ENCODE results near the gene ACSL6. TPM values are rescaled to one million over a fixed set of nuclear protein-coding genes. Genes with fewer than 3 reads are reported as not detected.

The ACSL6 gene
- total RNA-seq, 2 experiments from 2014 or later: 26.5 to 38.8 TPM

DNA sequence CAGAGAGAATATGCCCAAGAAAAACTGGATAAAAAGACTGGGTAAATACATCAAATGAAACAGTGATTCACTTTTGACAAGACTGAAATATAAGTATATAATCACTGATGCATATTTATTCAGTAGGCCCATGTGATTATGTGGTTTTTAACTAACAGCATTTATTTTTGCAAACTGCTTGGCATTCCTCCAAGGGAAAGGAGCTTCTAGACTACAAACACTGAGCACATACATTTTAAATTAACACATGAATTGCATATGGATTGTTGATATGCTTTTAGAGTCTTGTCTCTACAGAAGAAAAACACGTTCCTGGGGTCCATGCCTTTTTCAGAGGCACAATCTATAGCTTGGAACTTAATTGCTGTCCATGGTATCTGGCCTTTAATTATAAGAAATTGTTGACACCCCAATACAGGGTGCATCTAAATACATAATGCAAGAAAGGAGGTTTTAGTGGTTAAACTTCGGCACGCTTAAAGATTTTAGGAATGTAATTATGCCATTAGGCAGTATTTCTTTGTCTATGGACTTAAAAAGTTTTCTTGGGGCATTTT, 59.1 kb downstream of the ACSL6 start:
- CTCF ChIA-PET: interaction anchor here (0.6 kb wide), 1 partner anchor 264 kb away, joined by 3 read pairs; no protein-coding TSS in a partner anchor
- Mint-ChIP-seq H3K27me3 (peaks cover 8% of the 10 kb centered on the region), H3K4me3 (no peak overlapping the region), H3K9me3 (no peaks in the 10 kb centered on the region), H3K36me3 (ENCODE audit: low read depth) (peaks cover 14% of the 10 kb centered on the region), H3K4me1 (peaks cover 7% of the 10 kb centered on the region), H3K27ac (no peak overlapping the region)
- POLR2A ChIA-PET: no interaction called here
- DNase-seq: no peak

DNA sequence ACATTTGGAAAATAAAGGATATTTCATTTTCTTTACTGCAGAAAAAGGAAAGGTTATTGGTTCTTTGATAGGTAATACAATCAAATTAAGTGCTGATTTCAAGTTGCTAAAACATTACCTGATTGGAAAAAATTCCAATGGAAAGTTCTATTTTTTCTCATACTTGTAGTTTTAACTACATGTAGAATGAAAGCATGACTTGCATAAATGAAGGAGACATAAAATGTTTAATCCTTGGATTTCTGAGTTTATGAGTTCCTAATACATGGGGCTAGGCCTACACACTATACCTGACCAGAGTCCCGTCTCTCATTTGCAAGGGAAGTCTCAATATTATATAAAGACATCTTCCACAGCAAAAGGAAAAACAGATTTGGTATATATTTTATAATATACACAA, 60.8 kb downstream of the ACSL6 start:
- CTCF ChIA-PET: no interaction called here
- POLR2A ChIA-PET: no interaction called here
- DNase-seq: no peak
- peaks cover 13% of the 10 kb centered on the region for H3K36me3 Mint-ChIP-seq (ENCODE audit: low read depth)
- no peaks in the 10 kb centered on the region for H3K9me3 Mint-ChIP-seq
- peaks cover 8% of the 10 kb centered on the region for H3K27me3 Mint-ChIP-seq
- H3K4me3 Mint-ChIP-seq: no peak overlapping the region
- no peak overlapping the region for H3K27ac Mint-ChIP-seq
- H3K4me1 Mint-ChIP-seq: peaks cover 7% of the 10 kb centered on the region

DNA sequence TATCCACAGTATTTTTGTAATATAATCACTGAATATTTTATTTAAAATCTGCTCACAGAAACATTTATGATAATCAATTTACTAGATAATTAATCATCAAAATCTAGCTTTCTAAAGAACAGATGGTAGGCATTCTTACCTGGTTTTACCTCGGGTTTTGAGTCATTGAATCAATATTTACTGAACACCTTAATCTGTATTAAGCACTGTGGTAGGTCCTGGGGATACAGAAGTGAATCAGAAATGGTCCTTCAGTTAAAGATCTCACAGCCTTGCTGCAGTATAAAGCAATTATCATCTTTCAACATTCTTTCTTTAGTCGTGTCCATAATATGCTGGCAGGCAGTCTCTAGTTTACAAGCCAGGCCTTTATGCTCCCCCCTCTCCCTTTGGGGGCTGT, 64.0 kb downstream of the ACSL6 start:
- no peak overlapping the region for H3K27ac Mint-ChIP-seq

DNA sequence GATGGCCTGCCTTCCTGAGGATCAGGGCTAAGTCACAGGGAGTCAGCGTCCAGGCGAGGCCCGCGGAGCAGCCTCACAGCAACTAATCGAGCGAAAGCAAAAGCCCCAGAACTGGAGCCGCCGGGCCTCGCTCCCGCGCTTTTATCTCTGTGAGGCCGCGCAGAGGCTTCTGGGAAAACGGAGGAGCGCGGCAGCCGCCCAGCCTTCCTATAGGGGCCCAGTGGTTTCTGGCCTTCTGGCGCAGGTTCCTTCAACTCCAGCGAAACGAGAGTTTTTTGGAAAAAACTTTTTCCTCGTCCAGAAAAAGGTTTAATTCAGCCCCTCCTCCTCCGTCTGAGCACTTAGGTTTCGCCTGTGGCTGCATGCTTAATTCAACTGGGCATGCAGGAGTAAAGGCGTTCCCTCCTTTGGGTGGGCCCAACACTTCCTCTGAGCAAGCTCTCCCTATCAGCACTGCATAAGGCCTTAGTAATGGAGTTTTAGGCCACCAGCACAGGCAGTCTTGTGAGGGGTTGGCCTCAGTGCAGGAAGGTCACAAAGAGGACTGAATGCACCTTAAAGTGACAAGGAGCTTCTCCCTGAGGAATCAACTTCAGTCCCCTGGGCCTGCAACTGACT, 65.8 kb downstream of the ACSL6 start, which contains the start of gene MEIKIN:
Gene MEIKIN (minus strand): TSS at position 113 of the 618 bp plus-strand sequence. CDS start 158 bp downstream, outside the sequence.
- DNase-seq: no peak
- H3K36me3 Mint-ChIP-seq (ENCODE audit: low read depth): no peaks in the 10 kb centered on the region
- ChIA-PET CTCF (interaction anchor here (0.6 to 1.5 kb wide), 3 partner anchors 15 to 280 kb away, joined by 3 to 4 read pairs (median 3); no protein-coding TSS in a partner anchor), POLR2A (no interaction called here)
- no peak within 1 kb of the TSS for H3K27ac Mint-ChIP-seq
- H3K4me3 Mint-ChIP-seq: no peak within 1 kb of the TSS
- H3K4me1 Mint-ChIP-seq: no peaks in the 10 kb centered on the region
- H3K9me3 Mint-ChIP-seq: no peaks in the 10 kb centered on the region
- H3K27me3 Mint-ChIP-seq: peaks cover 7% of the 10 kb centered on the region

More for the DNA sequence above, 64.0 kb downstream of the ACSL6 start:
- ChIA-PET CTCF (interaction anchor here (1.4 to 1.5 kb wide), 2 partner anchors 11 to 23 kb away, joined by 4 read pairs; no protein-coding TSS in a partner anchor), POLR2A (no interaction called here)
- Mint-ChIP-seq H3K4me1 (no peaks in the 10 kb centered on the region), H3K9me3 (no peaks in the 10 kb centered on the region), H3K27me3 (peaks cover 6% of the 10 kb centered on the region), H3K4me3 (no peak overlapping the region), H3K36me3 (ENCODE audit: low read depth) (no peaks in the 10 kb centered on the region)
- DNase-seq: no peak

DNA sequence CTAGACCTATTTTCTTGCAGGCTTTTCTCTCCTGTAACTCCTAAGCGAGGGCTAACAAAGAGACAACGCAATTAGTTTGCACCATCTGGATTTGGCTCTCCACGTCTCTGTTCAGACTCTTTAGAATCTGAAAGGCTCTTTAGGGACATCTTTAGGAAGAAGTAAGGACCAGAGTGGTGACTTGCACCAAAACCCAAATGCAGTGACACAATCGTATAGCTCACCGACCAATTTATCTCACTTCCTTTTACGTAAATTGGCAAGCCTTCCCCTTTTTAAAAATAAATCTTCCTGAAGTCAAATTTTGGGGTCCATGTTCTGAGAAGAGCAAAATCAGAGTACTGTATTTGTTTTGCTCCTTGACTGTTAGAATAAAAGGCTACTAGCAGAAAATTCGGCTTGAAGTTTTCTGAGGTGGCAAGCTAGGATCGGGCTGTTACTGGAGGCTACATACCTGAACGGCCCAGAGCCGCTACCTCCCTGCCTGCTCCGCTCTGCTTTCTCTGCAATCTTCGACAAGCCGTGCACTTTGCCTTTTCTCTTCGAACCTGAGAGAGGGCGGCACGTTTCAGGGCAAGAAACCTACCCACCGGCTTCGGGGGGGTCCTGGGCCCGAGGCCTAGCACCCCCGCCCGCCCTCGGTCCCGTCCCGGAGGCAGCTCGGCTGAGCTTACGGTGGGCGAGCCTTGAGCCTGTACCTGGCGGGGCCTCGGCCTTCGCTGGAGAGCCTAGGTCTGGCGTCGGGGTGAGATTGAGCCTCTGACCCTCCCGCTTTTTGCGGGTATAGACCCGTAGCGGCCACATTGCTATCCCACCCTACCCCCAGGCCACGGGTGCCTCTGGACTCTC, 66.5 kb downstream of the ACSL6 start:
- no peak overlapping the region for H3K27ac Mint-ChIP-seq
- H3K9me3 Mint-ChIP-seq: no peaks in the 10 kb centered on the region
- POLR2A ChIA-PET: no interaction called here
- H3K4me1 Mint-ChIP-seq: no peaks in the 10 kb centered on the region
- peaks cover 7% of the 10 kb centered on the region for H3K27me3 Mint-ChIP-seq
- CTCF ChIA-PET: interaction anchor here (0.6 kb wide), 1 partner anchor 106 kb away, joined by 3 read pairs; no protein-coding TSS in a partner anchor
- no peak overlapping the region for H3K4me3 Mint-ChIP-seq
- DNase-seq: no peak
- no peaks in the 10 kb centered on the region for H3K36me3 Mint-ChIP-seq (ENCODE audit: low read depth)

DNA sequence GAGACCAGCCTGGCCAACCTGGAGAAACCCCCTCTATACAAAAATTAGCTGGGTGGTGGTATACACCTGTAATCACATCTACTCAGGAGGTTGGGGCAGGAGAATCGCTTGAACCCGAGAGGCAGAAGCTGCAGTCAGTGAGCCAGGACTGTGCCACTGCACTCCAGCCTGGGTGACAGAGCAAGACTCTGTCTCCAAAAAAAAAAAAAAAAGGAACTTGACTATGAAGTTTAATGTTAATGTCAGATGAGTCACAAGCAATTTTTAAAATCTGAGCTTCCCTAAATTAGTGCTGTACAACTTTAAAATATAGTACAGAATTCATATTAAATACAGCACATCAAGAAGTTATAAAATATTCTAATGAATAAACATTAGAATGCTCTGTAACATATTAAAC, 67.5 kb downstream of the ACSL6 start:
- no peak overlapping the region for H3K4me3 Mint-ChIP-seq
- no peak overlapping the region for H3K27ac Mint-ChIP-seq
- H3K9me3 Mint-ChIP-seq: no peaks in the 10 kb centered on the region
- ChIA-PET CTCF (no interaction called here), POLR2A (no interaction called here)
- no peaks in the 10 kb centered on the region for H3K36me3 Mint-ChIP-seq (ENCODE audit: low read depth)
- H3K4me1 Mint-ChIP-seq: no peaks in the 10 kb centered on the region
- no peak for DNase-seq
- peaks cover 5% of the 10 kb centered on the region for H3K27me3 Mint-ChIP-seq

DNA sequence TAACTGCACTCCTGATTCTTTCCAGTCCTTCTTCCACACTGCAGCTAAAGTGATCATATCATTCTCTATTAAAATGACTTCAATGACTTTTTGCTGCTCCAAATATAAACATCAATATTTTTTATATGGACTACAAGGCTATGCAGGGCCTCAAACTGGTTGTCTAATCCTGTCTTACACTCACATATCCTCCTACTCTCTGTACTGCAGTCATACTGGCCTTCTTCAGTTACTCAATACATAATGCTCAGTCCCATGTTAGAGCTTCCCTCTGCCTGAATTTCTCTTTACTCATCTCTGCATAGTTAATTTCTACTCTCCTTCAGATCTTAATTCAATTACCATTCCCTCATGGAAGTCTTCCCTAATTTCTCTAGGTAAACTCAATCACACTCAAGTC, 69.4 kb downstream of the ACSL6 start:
- POLR2A ChIA-PET: no interaction called here
- Mint-ChIP-seq H3K9me3 (no peaks in the 10 kb centered on the region), H3K4me1 (no peaks in the 10 kb centered on the region), H3K27me3 (peaks cover 5% of the 10 kb centered on the region), H3K27ac (no peak overlapping the region), H3K36me3 (ENCODE audit: low read depth) (no peaks in the 10 kb centered on the region), H3K4me3 (no peak overlapping the region)
- CTCF ChIA-PET: no interaction called here
- DNase-seq: no peak

DNA sequence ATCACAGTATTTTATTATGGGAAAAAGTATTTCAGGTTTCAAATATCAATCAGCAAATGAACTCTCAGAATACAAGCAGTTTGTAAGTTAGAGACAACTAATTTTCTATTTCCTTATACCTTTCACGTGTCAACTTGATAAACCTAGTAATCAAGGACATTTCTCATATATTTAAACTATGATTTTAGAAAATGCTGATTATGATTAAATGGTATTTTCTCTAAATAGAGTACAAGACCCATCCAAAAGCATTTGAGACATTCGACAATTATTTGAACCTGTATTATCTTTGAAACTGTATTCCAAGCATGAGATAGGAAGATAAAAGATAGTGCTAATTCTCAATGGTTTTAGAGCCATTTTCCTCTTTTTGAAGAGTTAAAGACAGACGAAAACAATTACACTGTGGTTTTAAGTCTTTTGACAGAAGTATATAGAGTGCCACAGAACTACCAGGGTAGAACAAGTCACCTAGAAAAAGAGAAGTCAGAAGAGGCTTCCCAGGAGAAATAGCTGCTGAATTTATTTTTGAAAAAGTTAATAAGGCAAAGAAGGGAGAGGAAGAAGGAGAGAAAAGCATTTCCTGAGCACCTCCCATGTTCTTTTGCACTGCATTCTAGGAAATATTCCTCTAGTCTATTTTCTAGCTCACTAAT, 71.6 kb downstream of the ACSL6 start:
- peaks cover 12% of the 10 kb centered on the region for H3K27me3 Mint-ChIP-seq
- CTCF ChIA-PET: no interaction called here
- no peaks in the 10 kb centered on the region for H3K9me3 Mint-ChIP-seq
- H3K4me3 Mint-ChIP-seq: no peak overlapping the region
- POLR2A ChIA-PET: no interaction called here
- no peaks in the 10 kb centered on the region for H3K36me3 Mint-ChIP-seq (ENCODE audit: low read depth)
- no peaks in the 10 kb centered on the region for H3K4me1 Mint-ChIP-seq
- no peak overlapping the region for H3K27ac Mint-ChIP-seq
- no peak for DNase-seq

DNA sequence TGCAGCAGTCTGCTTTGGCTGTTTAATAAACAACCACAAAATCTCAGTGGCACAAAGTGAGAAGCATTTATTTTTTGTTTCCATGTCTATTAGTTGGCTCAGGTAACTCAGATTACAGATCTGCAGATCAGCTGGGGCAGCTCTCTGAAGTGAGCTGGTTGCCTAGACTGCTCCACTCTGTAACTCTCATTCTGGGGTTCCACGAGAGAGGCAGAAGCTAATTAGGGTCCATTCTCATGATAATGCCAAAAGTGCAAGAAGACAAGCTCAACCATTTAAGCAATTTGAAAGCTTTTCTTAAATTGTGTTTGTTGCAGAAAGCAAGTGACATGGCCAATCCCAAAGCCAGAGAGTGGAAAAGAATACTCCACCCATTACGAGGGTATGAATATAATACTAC, 79.2 kb downstream of the ACSL6 start:
- H3K27ac Mint-ChIP-seq: no peak overlapping the region

DNA sequence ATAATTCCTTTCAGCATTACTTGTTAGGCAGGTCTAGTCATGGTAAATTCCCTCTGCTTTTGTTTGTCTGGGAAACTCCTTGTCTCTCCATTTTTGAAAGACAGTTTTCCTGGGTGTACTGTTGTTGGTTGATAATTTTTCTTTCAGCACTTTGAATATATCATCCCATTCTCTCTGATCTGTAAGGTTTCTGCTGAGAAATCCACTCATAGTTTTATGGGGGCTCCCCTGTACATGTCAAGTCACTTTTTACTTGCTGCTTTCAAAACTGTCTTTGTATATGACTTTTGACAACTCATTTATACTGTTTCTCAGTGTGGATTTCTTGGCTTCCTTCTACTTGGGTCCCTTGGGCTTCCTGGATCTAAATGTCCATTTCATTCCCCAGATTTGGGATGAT, 82.5 kb downstream of the ACSL6 start:
- ChIA-PET POLR2A (no interaction called here), CTCF (no interaction called here)
- Mint-ChIP-seq H3K36me3 (ENCODE audit: low read depth) (peaks cover 1% of the 10 kb centered on the region), H3K9me3 (peaks cover 44% of the 10 kb centered on the region), H3K27ac (no peak overlapping the region), H3K27me3 (peaks cover 22% of the 10 kb centered on the region), H3K4me1 (no peaks in the 10 kb centered on the region), H3K4me3 (no peak overlapping the region)
- DNase-seq: no peak

More for the DNA sequence above, 79.2 kb downstream of the ACSL6 start:
- H3K27me3 Mint-ChIP-seq: peaks cover 24% of the 10 kb centered on the region
- H3K36me3 Mint-ChIP-seq (ENCODE audit: low read depth): peaks cover 1% of the 10 kb centered on the region
- no peak overlapping the region for H3K4me3 Mint-ChIP-seq
- H3K9me3 Mint-ChIP-seq: peaks cover 31% of the 10 kb centered on the region
- ChIA-PET CTCF (no interaction called here), POLR2A (no interaction called here)
- no peak for DNase-seq
- no peaks in the 10 kb centered on the region for H3K4me1 Mint-ChIP-seq

DNA sequence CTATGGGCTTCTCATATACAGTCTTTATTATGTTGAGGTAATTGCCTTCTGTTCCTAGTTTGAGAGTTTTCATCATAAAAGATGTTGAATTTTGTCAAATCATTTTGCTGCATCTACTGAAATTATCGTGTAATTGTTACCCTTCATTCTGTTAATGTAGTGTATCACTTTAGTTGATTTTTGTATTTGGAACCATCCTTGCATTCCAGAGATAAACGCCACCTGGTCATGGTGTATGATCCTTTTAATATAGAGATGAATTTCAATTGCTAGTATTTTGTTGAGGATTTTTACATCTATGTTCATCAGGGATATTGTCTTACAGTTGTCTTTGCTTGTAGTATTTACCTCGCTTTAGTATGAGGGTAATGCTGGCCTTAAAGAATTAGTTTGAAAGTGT, 85.3 kb downstream of the ACSL6 start:
- Mint-ChIP-seq H3K4me1 (no peaks in the 10 kb centered on the region), H3K36me3 (ENCODE audit: low read depth) (peaks cover 1% of the 10 kb centered on the region), H3K4me3 (no peak overlapping the region), H3K27ac (no peak overlapping the region), H3K9me3 (peaks cover 38% of the 10 kb centered on the region), H3K27me3 (peaks cover 19% of the 10 kb centered on the region)
- ChIA-PET CTCF (no interaction called here), POLR2A (no interaction called here)
- DNase-seq: no peak

DNA sequence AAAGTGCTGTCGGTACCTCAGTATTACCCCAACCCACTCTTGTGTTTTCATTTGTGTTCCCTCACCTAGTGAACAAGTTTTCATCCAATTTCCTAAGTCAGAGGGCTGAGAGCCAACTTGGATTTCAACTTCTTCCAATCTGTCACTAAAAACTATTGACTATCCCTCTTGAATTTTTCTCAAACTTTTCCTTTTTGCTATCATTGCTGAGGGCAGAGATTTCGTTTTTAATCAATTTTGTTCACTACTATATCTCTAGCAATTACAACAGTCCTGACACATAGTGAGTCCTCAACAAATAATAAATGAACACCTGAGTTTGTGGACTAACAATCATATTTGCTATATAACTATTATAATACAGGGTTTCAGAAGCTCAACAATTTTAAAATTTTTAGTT, 95.0 kb downstream of the ACSL6 start:
- POLR2A ChIA-PET: no interaction called here
- H3K4me3 Mint-ChIP-seq: no peak overlapping the region
- peaks cover 6% of the 10 kb centered on the region for H3K9me3 Mint-ChIP-seq
- no peak overlapping the region for H3K27ac Mint-ChIP-seq
- H3K27me3 Mint-ChIP-seq: peaks cover 10% of the 10 kb centered on the region
- CTCF ChIA-PET: no interaction called here
- no peaks in the 10 kb centered on the region for H3K4me1 Mint-ChIP-seq
- H3K36me3 Mint-ChIP-seq (ENCODE audit: low read depth): no peaks in the 10 kb centered on the region
- DNase-seq: no peak

DNA sequence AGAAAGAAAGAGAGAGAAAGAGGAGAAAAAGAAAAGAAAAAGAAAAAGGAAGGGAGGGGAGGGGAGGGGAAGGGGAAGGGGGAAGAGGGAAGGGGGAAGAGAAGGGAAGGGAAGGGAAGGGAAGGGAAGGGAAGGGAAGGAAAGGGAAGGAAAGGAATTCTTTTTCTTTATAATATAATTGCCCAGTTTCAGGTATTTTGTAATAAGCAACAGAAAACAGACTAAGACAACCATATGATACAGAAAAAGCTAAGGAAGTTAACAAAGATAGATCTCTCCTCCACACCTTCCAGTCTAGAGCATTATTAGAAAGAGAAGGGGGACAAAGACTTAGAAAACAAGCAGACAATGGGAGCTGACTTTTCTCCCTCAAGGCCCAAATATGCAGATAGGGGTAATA, 97.0 kb downstream of the ACSL6 start:
- ChIA-PET POLR2A (no interaction called here), CTCF (no interaction called here)
- Mint-ChIP-seq H3K27ac (no peak overlapping the region), H3K36me3 (ENCODE audit: low read depth) (no peaks in the 10 kb centered on the region), H3K9me3 (peaks cover 9% of the 10 kb centered on the region), H3K27me3 (peaks cover 18% of the 10 kb centered on the region), H3K4me1 (no peaks in the 10 kb centered on the region), H3K4me3 (no peak overlapping the region)
- no peak for DNase-seq
